22Rv1 (cell line): ENCODE measurements around the gene MOSPD3.
A peak's percentile ranks its signal among the peaks of the same experiment; 100 is the strongest.

ENCODE experiments used
- CTCF ChIP-seq: fragments of 450-650 bp; IDR thresholded peaks from 2 replicates; pipeline ENCODE4 v1.5.1; 2017; ENCODE audit warnings: mild to moderate bottlenecking
- ZFX ChIP-seq: fragments of 450-650 bp; IDR thresholded peaks from 2 replicates; pipeline ENCODE4 v1.6.1; 2017; ENCODE audit warnings: antibody characterized with exemption, borderline replicate concordance

GRCh38 chr7:100604976-100605911 is 7.1 kb upstream of the MOSPD3 start:
- TF ChIP-seq CTCF (peak; percentile 15; the same call in 1 of the 2 replicates), ZFX (no peak)
